ENCODE results near the gene MAP1LC3B2. TPM values are rescaled to one million over a fixed set of nuclear protein-coding genes. Genes with fewer than 3 reads are reported as not detected.

The MAP1LC3B2 gene
- total RNA-seq, 1 donor, result 1.1 TPM

- Histone ChIP-seq H3K27ac (ENCODE audit: low read depth, low read length) (no peak overlapping the region), H3K27me3 (ENCODE audit: insufficient read depth, low read length) (peaks cover 26% of the 10 kb centered on the region), H3K4me2 (ENCODE audit: insufficient read depth, low read length) (no peak overlapping the region), H4K20me1 (ENCODE audit: insufficient read depth, low read length) (no peaks in the 10 kb centered on the region), H3K4me3 (ENCODE audit: insufficient read depth, low read length) (no peak overlapping the region), H3K36me3 (ENCODE audit: insufficient read depth, low read length) (no peaks in the 10 kb centered on the region), H3K9me3 (ENCODE audit: low read depth, low read length) (peaks cover 2% of the 10 kb centered on the region), H3K79me2 (ENCODE audit: insufficient read depth, low read length) (no peaks in the 10 kb centered on the region), H3K4me1 (ENCODE audit: insufficient read depth, low read length) (no peaks in the 10 kb centered on the region), H2AFZ (ENCODE audit: low read length) (no peak overlapping the region)
- TF ChIP-seq CTCF (IDR thresholded peaks at IDR 0.05; ENCODE audit: extremely low read depth, low read depth, low read length), result no peak
- no peak for DNase-seq (ENCODE audit: insufficient read length, low spot score, missing footprints)
These were observed 62.0 kb downstream of the MAP1LC3B2 start for GRCh38 chr12:116621194-116621593.

- H3K36me3 ChIP-seq (ENCODE audit: insufficient read depth, low read length), result no peaks in the 10 kb centered on the region
- no peak overlapping the region for H3K4me2 ChIP-seq (ENCODE audit: insufficient read depth, low read length)
- H2AFZ ChIP-seq (ENCODE audit: low read length), result no peak overlapping the region
- no peak overlapping the region for H3K27ac ChIP-seq (ENCODE audit: low read depth, low read length)
- no peaks in the 10 kb centered on the region for H3K9me3 ChIP-seq (ENCODE audit: low read depth, low read length)
- H3K79me2 ChIP-seq (ENCODE audit: insufficient read depth, low read length), result no peaks in the 10 kb centered on the region
- H4K20me1 ChIP-seq (ENCODE audit: insufficient read depth, low read length), result no peaks in the 10 kb centered on the region
- H3K4me1 ChIP-seq (ENCODE audit: insufficient read depth, low read length), result no peaks in the 10 kb centered on the region
- TF ChIP-seq CTCF (IDR thresholded peaks at IDR 0.05; ENCODE audit: extremely low read depth, low read depth, low read length), result no peak
- H3K4me3 ChIP-seq (ENCODE audit: insufficient read depth, low read length), result no peak overlapping the region
- DNase-seq (ENCODE audit: insufficient read length, low spot score, missing footprints), result no peak
- peaks cover 36% of the 10 kb centered on the region for H3K27me3 ChIP-seq (ENCODE audit: insufficient read depth, low read length)
These were observed 65.3 kb downstream of the MAP1LC3B2 start for GRCh38 chr12:116624516-116624915.

- Histone ChIP-seq H3K4me3 (ENCODE audit: insufficient read depth, low read length) (no peak overlapping the region), H3K27ac (ENCODE audit: low read depth, low read length) (no peak overlapping the region), H3K79me2 (ENCODE audit: insufficient read depth, low read length) (no peaks in the 10 kb centered on the region), H4K20me1 (ENCODE audit: insufficient read depth, low read length) (no peaks in the 10 kb centered on the region), H2AFZ (ENCODE audit: low read length) (no peak overlapping the region), H3K4me1 (ENCODE audit: insufficient read depth, low read length) (no peaks in the 10 kb centered on the region), H3K27me3 (ENCODE audit: insufficient read depth, low read length) (peaks cover 29% of the 10 kb centered on the region), H3K4me2 (ENCODE audit: insufficient read depth, low read length) (no peak overlapping the region), H3K9me3 (ENCODE audit: low read depth, low read length) (no peaks in the 10 kb centered on the region), H3K36me3 (ENCODE audit: insufficient read depth, low read length) (no peaks in the 10 kb centered on the region)
- no peak for DNase-seq (ENCODE audit: insufficient read length, low spot score, missing footprints)
- TF ChIP-seq CTCF (IDR thresholded peaks at IDR 0.05; ENCODE audit: extremely low read depth, low read depth, low read length), result no peak
These were observed 67.0 kb downstream of the MAP1LC3B2 start for GRCh38 chr12:116626153-116626552.

Other genes with a start within 250 kb of the MAP1LC3B2 start
- 27.1 and 29.0 TPM in 2 replicates for gene SPRING1, start 178.7 kb downstream of the MAP1LC3B2 start, total RNA-seq
- 2.4 and 3.3 TPM in 2 replicates for gene RNFT2, start 178.9 kb downstream of the MAP1LC3B2 start, total RNA-seq